Ovary (tissue), 3 donors: Measurements from ENCODE around the gene IQGAP1.

Source experiments
- CTCF ChIP-seq, 3 donors: fragments of 450-650 bp in 2 of 3; fragments of 200-600 bp in 1 of 3; IDR thresholded peaks; one replicate each; pipeline versions ENCODE4 v1.5.1 to v1.8.0; 2016 to 2022; ENCODE audit warnings: antibody characterized with exemption in 3 of 3, mild to moderate bottlenecking in 1 of 3
- POLR2A ChIP-seq: fragments of 450-650 bp; IDR thresholded peaks from one replicate; pipeline ENCODE4 v1.6.1; 2017; ENCODE audit warnings: antibody characterized with exemption, mild to moderate bottlenecking, moderate library complexity
- donor health status: DM: no; HTN: no; CAD: no.

- no peak for TF ChIP-seq CTCF (IDR thresholded peaks at IDR 0.05)
- no peak for TF ChIP-seq POLR2A
These were observed 61.2 kb downstream of the IQGAP1 start for GRCh38 chr15:90449206-90449735.
